ENCODE results near the gene CNTNAP5.

The CNTNAP5 gene

DNA sequence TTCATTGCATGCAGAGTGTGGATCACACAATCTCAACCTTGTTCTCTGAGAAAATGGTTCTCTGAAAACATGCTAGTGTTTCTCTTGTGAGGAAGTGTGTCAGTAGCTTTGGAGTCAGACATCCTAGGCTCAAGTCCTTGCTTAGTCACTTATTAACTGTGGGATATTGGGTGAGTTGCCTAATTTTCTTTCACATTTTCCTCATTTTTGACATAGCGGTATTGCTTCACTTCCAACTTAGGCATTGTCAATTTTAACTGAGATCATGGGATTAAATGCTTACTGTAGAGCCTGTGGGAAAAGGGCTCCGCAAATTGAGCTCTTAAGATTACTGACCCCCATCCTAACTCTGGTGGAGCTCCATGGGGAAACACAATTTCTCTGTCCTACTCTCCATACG lies 622.2 kb downstream of the CNTNAP5 start:
- Histone ChIP-seq H3K4me3 (ENCODE audit: low read depth, low read length) (no peak overlapping the region), H3K9me3 (ENCODE audit: control insufficient read depth, insufficient read depth, low read length) (no peaks in the 10 kb centered on the region), H3K36me3 (ENCODE audit: control insufficient read depth, insufficient read depth, low read length) (no peaks in the 10 kb centered on the region), H3K9ac (ENCODE audit: low read depth, low read length) (no peak overlapping the region), H3K4me1 (ENCODE audit: control insufficient read depth, insufficient read depth, low read length) (no peaks in the 10 kb centered on the region), H3K27me3 (ENCODE audit: control insufficient read depth, insufficient read depth, low read length) (no peaks in the 10 kb centered on the region)

DNA sequence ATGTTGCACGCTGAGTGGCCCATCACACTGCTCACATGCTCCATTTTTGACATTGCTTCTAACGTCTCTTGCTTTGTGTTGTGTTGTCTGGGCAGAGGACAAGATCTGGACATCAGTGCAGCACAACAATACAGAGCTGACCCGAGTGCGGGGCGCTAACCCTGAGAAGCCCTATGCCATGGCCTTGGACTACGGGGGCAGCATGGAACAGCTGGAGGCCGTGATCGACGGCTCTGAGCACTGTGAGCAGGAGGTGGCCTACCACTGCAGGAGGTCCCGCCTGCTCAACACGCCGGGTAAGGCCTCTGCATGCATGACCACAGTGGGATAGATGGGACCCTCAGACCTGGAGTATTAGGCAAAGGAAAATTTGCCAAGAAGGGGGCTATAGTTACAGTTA lies 622.6 kb downstream of the CNTNAP5 start:
- Histone ChIP-seq H3K36me3 (ENCODE audit: control insufficient read depth, insufficient read depth, low read length) (no peaks in the 10 kb centered on the region), H3K9me3 (ENCODE audit: control insufficient read depth, insufficient read depth, low read length) (no peaks in the 10 kb centered on the region), H3K9ac (ENCODE audit: low read depth, low read length) (no peak overlapping the region), H3K4me1 (ENCODE audit: control insufficient read depth, insufficient read depth, low read length) (no peaks in the 10 kb centered on the region), H3K27me3 (ENCODE audit: control insufficient read depth, insufficient read depth, low read length) (no peaks in the 10 kb centered on the region), H3K4me3 (ENCODE audit: low read depth, low read length) (no peak overlapping the region)

DNA sequence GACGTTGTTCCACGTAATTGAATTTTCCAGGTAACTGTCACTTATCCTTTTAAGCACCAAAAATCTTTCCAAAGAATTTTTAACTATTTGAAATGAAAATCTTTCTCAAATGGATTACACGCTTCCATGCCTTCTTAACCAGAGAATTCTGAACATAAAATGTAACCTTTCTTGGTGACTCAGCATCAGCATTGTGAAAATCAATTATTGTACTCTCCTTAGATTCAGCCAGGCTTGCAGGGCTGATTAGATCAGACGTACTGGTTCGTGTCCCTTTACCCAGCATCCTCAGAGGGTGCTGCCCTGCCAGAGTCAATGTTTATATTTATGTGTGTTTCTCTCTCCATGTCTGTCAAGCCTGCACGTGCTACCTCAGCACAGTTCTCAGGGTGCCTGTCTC lies 623.9 kb downstream of the CNTNAP5 start:
- H3K4me1 ChIP-seq (ENCODE audit: control insufficient read depth, insufficient read depth, low read length), result no peaks in the 10 kb centered on the region
- no peaks in the 10 kb centered on the region for H3K36me3 ChIP-seq (ENCODE audit: control insufficient read depth, insufficient read depth, low read length)
- H3K4me3 ChIP-seq (ENCODE audit: low read depth, low read length), result no peak overlapping the region
- H3K9me3 ChIP-seq (ENCODE audit: control insufficient read depth, insufficient read depth, low read length), result no peaks in the 10 kb centered on the region
- no peak overlapping the region for H3K9ac ChIP-seq (ENCODE audit: low read depth, low read length)
- H3K27me3 ChIP-seq (ENCODE audit: control insufficient read depth, insufficient read depth, low read length), result no peaks in the 10 kb centered on the region

DNA sequence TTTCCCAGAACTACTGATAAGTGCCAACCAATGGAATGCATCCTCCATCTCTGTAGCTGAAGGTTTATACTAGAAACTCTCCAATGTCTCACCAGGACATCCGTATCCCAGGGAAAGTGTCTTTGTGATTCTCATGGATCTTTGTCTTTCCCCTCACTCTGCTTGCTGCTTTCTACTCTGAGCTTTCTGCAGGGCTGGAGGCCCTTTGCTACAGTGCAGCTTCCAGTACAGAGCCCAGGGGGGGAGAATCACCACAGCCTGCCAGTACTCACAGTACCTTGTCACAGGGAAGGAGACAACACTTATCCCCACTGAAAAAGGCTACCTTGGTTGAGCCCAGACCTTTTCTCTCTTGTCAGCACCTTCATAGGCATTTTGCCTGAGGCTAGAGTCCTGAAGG lies 627.0 kb downstream of the CNTNAP5 start:
- Histone ChIP-seq H3K9ac (ENCODE audit: low read depth, low read length) (no peak overlapping the region), H3K27me3 (ENCODE audit: control insufficient read depth, insufficient read depth, low read length) (no peaks in the 10 kb centered on the region)

DNA sequence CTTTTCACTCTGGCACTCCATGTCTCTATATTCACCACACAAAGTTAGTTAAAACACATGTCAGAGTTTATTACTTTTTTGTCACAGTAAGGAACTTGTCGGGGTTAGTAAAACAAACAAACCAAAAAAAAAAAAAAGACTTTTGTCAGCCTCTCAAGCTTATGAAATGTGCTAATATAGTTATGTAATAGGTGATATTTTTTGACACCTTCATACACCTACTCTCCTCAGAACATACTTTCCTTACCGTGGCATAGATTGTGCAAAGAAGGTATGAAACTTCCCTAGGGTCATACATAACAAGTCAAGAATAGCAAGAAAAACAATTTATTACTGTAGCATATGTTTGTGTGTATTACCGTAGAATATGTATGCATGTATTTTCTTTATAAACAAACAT lies 633.3 kb downstream of the CNTNAP5 start:
- Histone ChIP-seq H3K4me3 (ENCODE audit: low read depth, low read length) (no peak overlapping the region), H3K9ac (ENCODE audit: low read depth, low read length) (no peak overlapping the region), H3K9me3 (ENCODE audit: control insufficient read depth, insufficient read depth, low read length) (no peaks in the 10 kb centered on the region), H3K27me3 (ENCODE audit: control insufficient read depth, insufficient read depth, low read length) (no peaks in the 10 kb centered on the region), H3K36me3 (ENCODE audit: control insufficient read depth, insufficient read depth, low read length) (no peaks in the 10 kb centered on the region), H3K4me1 (ENCODE audit: control insufficient read depth, insufficient read depth, low read length) (peaks cover 2% of the 10 kb centered on the region)

More for the DNA sequence above, 627.0 kb downstream of the CNTNAP5 start:
- Histone ChIP-seq H3K36me3 (ENCODE audit: control insufficient read depth, insufficient read depth, low read length) (no peaks in the 10 kb centered on the region), H3K4me3 (ENCODE audit: low read depth, low read length) (no peak overlapping the region), H3K4me1 (ENCODE audit: control insufficient read depth, insufficient read depth, low read length) (no peaks in the 10 kb centered on the region), H3K9me3 (ENCODE audit: control insufficient read depth, insufficient read depth, low read length) (no peaks in the 10 kb centered on the region)

DNA sequence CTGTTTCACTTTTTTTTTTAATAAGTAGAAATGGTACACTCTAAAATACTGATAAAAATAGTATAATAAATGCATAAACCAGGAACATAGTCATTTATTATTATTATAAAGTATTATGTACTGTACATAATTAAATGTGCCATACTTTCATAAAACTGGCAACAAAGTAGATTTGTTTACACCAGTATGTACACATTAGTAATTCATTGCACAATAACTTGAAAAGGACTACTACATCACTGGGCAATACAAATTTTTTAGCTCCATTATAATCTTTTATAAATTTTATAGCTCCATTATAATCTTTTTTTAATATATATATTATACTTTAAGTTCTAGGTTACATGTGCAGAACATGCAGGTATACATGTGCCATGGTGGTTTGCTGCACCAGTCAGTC lies 636.5 kb downstream of the CNTNAP5 start:
- Histone ChIP-seq H3K4me1 (ENCODE audit: control insufficient read depth, insufficient read depth, low read length) (peaks cover 3% of the 10 kb centered on the region), H3K9me3 (ENCODE audit: control insufficient read depth, insufficient read depth, low read length) (no peaks in the 10 kb centered on the region), H3K36me3 (ENCODE audit: control insufficient read depth, insufficient read depth, low read length) (no peaks in the 10 kb centered on the region), H3K9ac (ENCODE audit: low read depth, low read length) (no peak overlapping the region), H3K27me3 (ENCODE audit: control insufficient read depth, insufficient read depth, low read length) (no peaks in the 10 kb centered on the region), H3K4me3 (ENCODE audit: low read depth, low read length) (no peak overlapping the region)

DNA sequence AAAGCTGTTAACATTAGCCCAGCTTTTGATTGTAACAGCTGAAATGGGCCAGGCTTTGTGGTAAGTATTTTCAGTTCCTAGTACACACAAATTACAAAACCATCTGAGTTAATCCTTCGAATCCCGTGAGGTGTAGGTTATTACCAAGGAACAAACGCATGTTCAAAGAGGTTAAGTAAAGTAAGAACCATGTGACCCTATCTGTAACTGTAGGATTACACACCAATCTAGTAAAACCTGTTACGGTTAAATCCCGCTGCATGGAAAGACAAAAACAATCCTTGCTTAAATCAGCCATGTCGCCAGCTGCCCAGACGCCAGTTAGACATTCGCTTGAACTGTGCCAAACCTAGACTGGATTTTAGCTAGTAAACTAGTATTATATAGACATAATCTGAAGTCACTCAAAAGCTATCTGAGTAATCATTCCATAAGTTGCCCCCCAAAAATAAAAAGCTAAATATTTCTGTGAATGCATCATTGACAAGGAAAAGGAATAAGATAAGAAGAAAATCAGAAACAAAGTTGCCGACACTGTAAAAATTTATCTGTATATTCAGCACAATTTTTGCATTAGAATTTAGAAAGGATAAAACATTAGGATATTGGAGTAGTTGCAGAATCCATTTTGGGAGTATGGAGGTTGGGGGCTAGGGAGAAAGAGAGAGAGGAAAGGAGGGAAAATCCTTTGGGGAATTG lies 638.0 kb downstream of the CNTNAP5 start:
- Histone ChIP-seq H3K36me3 (ENCODE audit: control insufficient read depth, insufficient read depth, low read length) (no peaks in the 10 kb centered on the region), H3K4me1 (ENCODE audit: control insufficient read depth, insufficient read depth, low read length) (peaks cover 5% of the 10 kb centered on the region), H3K9ac (ENCODE audit: low read depth, low read length) (no peak overlapping the region), H3K27me3 (ENCODE audit: control insufficient read depth, insufficient read depth, low read length) (no peaks in the 10 kb centered on the region), H3K9me3 (ENCODE audit: control insufficient read depth, insufficient read depth, low read length) (no peaks in the 10 kb centered on the region), H3K4me3 (ENCODE audit: low read depth, low read length) (no peak overlapping the region)

DNA sequence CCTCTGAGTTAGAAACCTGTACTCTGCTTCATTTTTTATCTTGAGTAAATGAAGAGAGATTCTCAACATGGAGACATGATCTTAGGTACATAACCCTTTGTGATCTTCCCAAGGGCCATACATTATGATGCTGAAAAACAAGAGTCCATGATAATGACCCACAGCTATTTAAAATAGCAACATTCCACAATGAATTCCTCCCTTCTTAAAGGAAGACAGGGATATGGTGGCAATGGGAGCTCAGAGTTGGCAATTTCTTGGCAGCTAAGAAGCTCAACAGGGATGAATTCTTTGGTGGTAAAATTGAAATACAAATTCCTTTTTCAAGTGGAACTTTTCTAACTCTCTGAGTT lies 638.5 kb downstream of the CNTNAP5 start:
- H3K27me3 ChIP-seq (ENCODE audit: control insufficient read depth, insufficient read depth, low read length), result no peaks in the 10 kb centered on the region
- no peak overlapping the region for H3K4me3 ChIP-seq (ENCODE audit: low read depth, low read length)
- H3K36me3 ChIP-seq (ENCODE audit: control insufficient read depth, insufficient read depth, low read length), result no peaks in the 10 kb centered on the region
- H3K9ac ChIP-seq (ENCODE audit: low read depth, low read length), result no peak overlapping the region
- H3K4me1 ChIP-seq (ENCODE audit: control insufficient read depth, insufficient read depth, low read length), result peaks cover 5% of the 10 kb centered on the region
- H3K9me3 ChIP-seq (ENCODE audit: control insufficient read depth, insufficient read depth, low read length), result no peaks in the 10 kb centered on the region

DNA sequence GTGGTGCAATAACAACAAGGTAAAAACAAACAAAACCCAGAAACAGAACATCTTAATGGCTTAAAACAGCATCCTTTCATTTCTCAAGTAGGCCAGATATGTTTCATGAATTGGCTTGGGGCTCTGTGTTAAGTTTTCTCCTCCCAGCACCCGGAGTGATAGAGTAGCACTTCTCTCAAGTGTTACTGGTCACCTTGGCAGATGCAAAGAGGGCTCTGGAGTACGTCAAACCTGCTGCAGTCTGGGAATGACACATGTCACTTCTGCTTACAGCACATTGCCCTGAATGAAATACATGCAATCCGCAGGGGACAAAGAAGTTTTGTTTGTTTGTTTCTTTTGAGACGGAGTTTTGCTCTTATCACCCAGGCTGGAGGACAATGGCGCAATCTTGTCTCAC lies 639.3 kb downstream of the CNTNAP5 start:
- H3K27me3 ChIP-seq (ENCODE audit: control insufficient read depth, insufficient read depth, low read length), result no peaks in the 10 kb centered on the region
- no peak overlapping the region for H3K9ac ChIP-seq (ENCODE audit: low read depth, low read length)
- H3K4me3 ChIP-seq (ENCODE audit: low read depth, low read length), result no peak overlapping the region
- no peaks in the 10 kb centered on the region for H3K9me3 ChIP-seq (ENCODE audit: control insufficient read depth, insufficient read depth, low read length)
- H3K4me1 ChIP-seq (ENCODE audit: control insufficient read depth, insufficient read depth, low read length), result peaks cover 5% of the 10 kb centered on the region
- H3K36me3 ChIP-seq (ENCODE audit: control insufficient read depth, insufficient read depth, low read length), result no peaks in the 10 kb centered on the region

DNA sequence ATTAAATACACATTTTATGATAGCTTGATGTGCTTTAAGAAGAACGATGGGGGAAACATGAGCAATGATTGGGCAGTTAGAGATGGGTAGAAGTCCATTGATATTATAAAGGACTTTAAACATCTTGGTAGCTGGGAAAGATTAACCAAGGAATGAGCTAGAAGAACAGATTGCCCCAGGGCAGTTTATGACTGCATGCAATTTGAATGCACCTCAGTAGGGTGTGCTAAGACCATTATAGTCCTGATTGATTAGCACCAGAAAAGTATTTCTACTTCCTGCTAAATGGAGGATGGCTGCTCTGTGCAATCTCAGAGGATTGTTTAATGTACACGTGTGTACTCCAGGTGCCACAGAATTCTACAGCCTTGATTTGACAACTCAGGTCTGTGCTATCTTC lies 641.9 kb downstream of the CNTNAP5 start:
- no peak overlapping the region for H3K4me3 ChIP-seq (ENCODE audit: low read depth, low read length)
- no peaks in the 10 kb centered on the region for H3K9me3 ChIP-seq (ENCODE audit: control insufficient read depth, insufficient read depth, low read length)
- H3K9ac ChIP-seq (ENCODE audit: low read depth, low read length), result no peak overlapping the region
- H3K36me3 ChIP-seq (ENCODE audit: control insufficient read depth, insufficient read depth, low read length), result no peaks in the 10 kb centered on the region
- peaks cover 5% of the 10 kb centered on the region for H3K4me1 ChIP-seq (ENCODE audit: control insufficient read depth, insufficient read depth, low read length)
- H3K27me3 ChIP-seq (ENCODE audit: control insufficient read depth, insufficient read depth, low read length), result no peaks in the 10 kb centered on the region

DNA sequence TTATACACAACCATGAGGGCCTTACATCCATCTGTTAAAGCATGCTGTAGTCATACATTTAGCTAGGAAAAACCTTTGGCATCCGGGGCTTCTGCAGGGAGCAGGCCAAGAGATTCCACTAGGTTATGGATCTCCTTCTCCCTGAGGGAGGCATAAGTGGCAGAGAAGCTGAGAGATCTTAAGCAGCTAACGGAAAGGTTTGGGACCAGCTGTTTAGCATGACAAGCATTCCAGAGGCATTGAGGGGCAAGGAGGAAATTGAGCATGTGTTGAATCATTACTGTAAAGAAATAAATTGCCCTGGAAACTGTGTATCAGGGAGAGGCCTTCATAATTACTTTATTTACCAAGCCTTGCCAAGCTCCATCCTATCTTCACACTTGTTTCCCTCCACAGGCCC lies 643.1 kb downstream of the CNTNAP5 start:
- Histone ChIP-seq H3K4me3 (ENCODE audit: low read depth, low read length) (no peak overlapping the region), H3K9me3 (ENCODE audit: control insufficient read depth, insufficient read depth, low read length) (no peaks in the 10 kb centered on the region), H3K9ac (ENCODE audit: low read depth, low read length) (no peak overlapping the region), H3K27me3 (ENCODE audit: control insufficient read depth, insufficient read depth, low read length) (no peaks in the 10 kb centered on the region), H3K36me3 (ENCODE audit: control insufficient read depth, insufficient read depth, low read length) (no peaks in the 10 kb centered on the region), H3K4me1 (ENCODE audit: control insufficient read depth, insufficient read depth, low read length) (peaks cover 4% of the 10 kb centered on the region)

DNA sequence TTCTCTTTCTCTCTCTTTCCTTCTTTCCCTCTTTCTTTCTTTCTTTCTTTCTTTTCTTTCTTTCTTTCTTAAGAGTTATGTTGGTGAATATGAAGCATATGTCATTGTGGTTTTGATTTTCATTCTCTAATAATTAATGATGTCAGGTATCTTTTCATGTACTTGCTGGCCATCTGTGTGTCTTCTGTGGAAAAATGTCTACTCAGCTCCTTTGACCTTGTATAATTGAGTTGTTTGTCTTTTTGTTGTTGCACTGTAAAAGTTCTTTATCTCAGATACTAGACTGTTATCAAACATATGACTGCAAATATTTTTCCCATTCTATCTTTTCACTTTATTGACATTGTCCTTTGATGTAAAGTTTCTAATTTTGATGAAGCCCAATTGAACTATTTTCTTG lies 645.1 kb downstream of the CNTNAP5 start:
- Histone ChIP-seq H3K36me3 (ENCODE audit: control insufficient read depth, insufficient read depth, low read length) (no peaks in the 10 kb centered on the region), H3K27me3 (ENCODE audit: control insufficient read depth, insufficient read depth, low read length) (no peaks in the 10 kb centered on the region), H3K4me1 (ENCODE audit: control insufficient read depth, insufficient read depth, low read length) (peaks cover 2% of the 10 kb centered on the region), H3K4me3 (ENCODE audit: low read depth, low read length) (no peak overlapping the region), H3K9ac (ENCODE audit: low read depth, low read length) (no peak overlapping the region), H3K9me3 (ENCODE audit: control insufficient read depth, insufficient read depth, low read length) (no peaks in the 10 kb centered on the region)

Measured in iPS-15b (cell line).